ENCODE data around the gene PEX12. TPM values are rescaled to one million over a fixed set of nuclear protein-coding genes. Genes with fewer than 3 reads are reported as not detected.
A peak's percentile ranks its signal among the peaks of the same experiment; 100 is the strongest.

Gene PEX12
- total and polyA plus RNA-seq, 9 of the 15 experiments (the other 6 are each of a cell fraction or from before 2014, with no cell fraction given): 4.0 to 12.4 (median 6.4) TPM

- Histone ChIP-seq H3K9ac (ENCODE audit: insufficient read depth in 1 of 2, low read depth in 2 of 2, low read length in 2 of 2) (peak overlapping the region; percentile 37 to 65), H3K36me3 (ENCODE audit: control insufficient read depth, insufficient read depth, low read length) (no peaks in the 10 kb centered on the region), H3K79me2 (ENCODE audit: control insufficient read depth, insufficient read depth, low read length) (no peaks in the 10 kb centered on the region), H3K27me3 (ENCODE audit: control insufficient read depth in 2 of 2, insufficient read depth in 2 of 2, low read length in 2 of 2) (no peaks in the 10 kb centered on the region), H4K20me1 (replicated peaks; ENCODE audit: control insufficient read depth, insufficient read depth, low read length) (no peaks in the 10 kb centered on the region), H3K9me3 (replicated peaks; ENCODE audit: control insufficient read depth, insufficient read depth, low read depth, low read length) (no peaks in the 10 kb centered on the region), H3K4me2 (ENCODE audit: insufficient read depth, low read length) (peak overlapping the region; percentile 84), H3K27ac (ENCODE audit: extremely low read depth, low read depth, low read length) (peak overlapping the region; percentile 73), H3K4me1 (replicated peaks in 1 of 2; ENCODE audit: control insufficient read depth in 2 of 2, insufficient read depth in 2 of 2, low read length in 2 of 2) (peaks cover 10 to 36% of the 10 kb centered on the region in 2 experiments; a peak in 3 of 5 replicates), H3K9me1 (ENCODE audit: control insufficient read depth, insufficient read depth, low read length) (no peaks in the 10 kb centered on the region), H2AFZ (ENCODE audit: low read depth, low read length) (peak overlapping the region; percentile 97), H3K4me3 (peak overlapping the region; percentile 24)
- peak; percentile 65 for FAIRE-seq
- intact Hi-C loops (cut with micrococcal nuclease) (no loop called here), in situ Hi-C loops (cut with MboI) (no loop called here)
- DNase-seq (ENCODE audit: extremely low read depth in 1 of 4, low spot score in 3 of 4): peak in 2 of 4 experiments; percentile 36 to 39
- no TSS peak for BruUV-seq (replicated peaks)
- POLR2A ChIA-PET: interaction anchor here (0.6 kb wide), 1 partner anchor 20 kb away, joined by 3 read pairs; no protein-coding TSS in a partner anchor
- peak; percentile 53 for ATAC-seq
- 21% methylated on average over 8 of the region's 8 CpGs for WGBS (ENCODE audit: insufficient coverage, low coverage, missing lambda C conversion rate)
- CTCF ChIA-PET (ENCODE audit: low intra/inter-chr PET ratio): interaction anchor here (0.9 kb wide), 1 partner anchor 399 kb away, joined by 5 read pairs; the partner anchor contains the start of gene NLE1
- no peak for TF ChIP-seq HNRNPL (IDR thresholded peaks at IDR 0.05; ENCODE audit: low read depth, low read length)
- no peak for TF ChIP-seq GATAD2A (IDR thresholded peaks at IDR 0.05)
- no peak for TF ChIP-seq ZNF282 (CRISPR knock-in tag; IDR thresholded peaks at IDR 0.05)
- no peak for TF ChIP-seq SREBF1 (IDR thresholded peaks at IDR 0.05; ENCODE audit: borderline replicate concordance, low read depth, low read length)
- peak; percentile 66 for TF ChIP-seq MAFF (IDR thresholded peaks at IDR 0.05; ENCODE audit: low read length)
- TF ChIP-seq SPI1 (IDR thresholded peaks at IDR 0.05; ENCODE audit: borderline replicate concordance, low read depth, low read length): 0 out of 2 replicates have a peak, but pooled peaks have one; percentile 34
- TF ChIP-seq PREB (CRISPR knock-in tag; IDR thresholded peaks at IDR 0.05): no peak
- TF ChIP-seq CEBPZ (IDR thresholded peaks at IDR 0.05; ENCODE audit: borderline replicate concordance, low read depth, low read length): no peak
- 0 out of 2 replicates have a peak, but pooled peaks have one; percentile 28 for TF ChIP-seq MBD2 (IDR thresholded peaks at IDR 0.05; ENCODE audit: borderline replicate concordance, low read depth)
- peak; percentile 82 for TF ChIP-seq MAFG (tag; conservative IDR thresholded peaks at IDR 0.05)
- 0 out of 2 replicates have a peak, but pooled peaks have one; percentile 32 for TF ChIP-seq GABPA (tag; conservative IDR thresholded peaks at IDR 0.05; ENCODE audit: low read depth)
- peak; percentile 85 for TF ChIP-seq ZNF316 (IDR thresholded peaks at IDR 0.05)
- no peak for TF ChIP-seq HOXB6 (CRISPR knock-in tag; IDR thresholded peaks at IDR 0.05; ENCODE audit: borderline replicate concordance)
- TF ChIP-seq ZNF174 (CRISPR knock-in tag; IDR thresholded peaks at IDR 0.05): no peak
- TF ChIP-seq SMARCA4 (IDR thresholded peaks at IDR 0.05): peak; percentile 73
- no peak for TF ChIP-seq ZNF277 (CRISPR knock-in tag; IDR thresholded peaks at IDR 0.05; ENCODE audit: borderline replicate concordance)
- no peak for TF ChIP-seq CBX5 (IDR thresholded peaks at IDR 0.05; ENCODE audit: borderline replicate concordance, low read depth)
- TF ChIP-seq SMARCE1 (IDR thresholded peaks at IDR 0.05): 0 out of 2 replicates have a peak, but pooled peaks have one; percentile 21
These were observed 37.6 kb downstream of the PEX12 start for GRCh38 chr17:35540589-35541404.

Data from K562 (cell line).